Testis (tissue), 3 donors: ENCODE measurements around the gene PRDM15. TPM values are rescaled to one million over a fixed set of nuclear protein-coding genes. Genes with fewer than 3 reads are reported as not detected.

ENCODE experiments used
- DNase-seq: peaks from one replicate; pipeline ENCODE4 v3.0.0-alpha.2; 2019
- H3K27ac ChIP-seq, 2 donors: fragments of 200-600 bp; sonication (generic); one replicate each; pipeline ENCODE4 v1.5.1; 2019
- H3K27me3 ChIP-seq: fragments of 200-600 bp; sonication (generic); one replicate; pipeline ENCODE4 v1.5.1; 2019
- H3K36me3 ChIP-seq: fragments of 200-600 bp; sonication (generic); one replicate; pipeline ENCODE4 v1.5.1; 2017; ENCODE audit warnings: low read depth; ENCODE audit errors: missing control alignments
- H3K4me1 ChIP-seq: fragments of 200-600 bp; sonication (generic); one replicate; pipeline ENCODE4 v1.5.1; 2019
- H3K4me3 ChIP-seq, 2 donors: fragments of 200-600 bp; sonication (generic); one replicate each; pipeline ENCODE4 v1.5.1; 2017 to 2019
- H3K9me3 ChIP-seq: fragments of 200-600 bp; sonication (generic); one replicate; pipeline ENCODE4 v1.5.1; 2017
- CTCF ChIP-seq, 3 experiments: fragments of 450-650 bp in 2 of 3; fragments of 200-600 bp in 1 of 3; sonication (generic) in 1 of 3; IDR thresholded peaks; one replicate each; pipeline ENCODE4 v1.5.1; 2016 to 2019; ENCODE audit warnings: antibody characterized with exemption in 3 of 3, mild to moderate bottlenecking in 2 of 3, moderate library complexity in 1 of 3
- POLR2A ChIP-seq: fragments of 450-650 bp; IDR thresholded peaks from one replicate; pipeline ENCODE4 v1.6.1; 2017; ENCODE audit warnings: antibody characterized with exemption, mild to moderate bottlenecking, moderate library complexity
- WGBS, 2 donors: methylation state at CpG; one replicate each; pipeline ENCODE4 v1.1.5; 2018; 5-methylcytosine and 5-hydroxymethylcytosine counted together
- intact Hi-C: fragments of 100-400 bp; cut with DNase I; formaldehyde crosslinking; loops from one replicate; pipeline ENCODE4 v1.15.1; 2023; ENCODE audit warnings: low total_unique reads
- polyA plus RNA-seq: library from polyadenylated mRNA; stranded (reverse); fragments of 350-450 nt; fragmentation: Illumina TruSeq; extraction: RNeasy Lipid Tissue Mini Kit (QIAGEN cat#74804); gene quantifications from one replicate; pipeline ENCODE4 v1.2.3, GENCODE V29; 2014; ENCODE audit warnings: low read depth, low replicate concordance; ENCODE audit not compliant: insufficient read depth
- total RNA-seq, 2 donors: library from RNA; depleted of rRNA; stranded (reverse); fragments of >200 nt; gene quantifications; one replicate each; pipeline ENCODE4 v1.2.3, GENCODE V29; 2016

The PRDM15 gene
- total and polyA plus RNA-seq, 3 donors from 2014 or later = 8.2 to 21.4 (median 18.8) TPM

GRCh38 chr21:41899426-41900202 lies 20.5 kb upstream of the PRDM15 start:
- TF ChIP-seq POLR2A (no peak), CTCF (IDR thresholded peaks at IDR 0.05) (no peak)
- intact Hi-C loops = no loop called here
- no peaks in the 10 kb centered on the region for H3K9me3 ChIP-seq
- H3K4me3 ChIP-seq = no peak overlapping the region
- no peaks in the 10 kb centered on the region for H3K4me1 ChIP-seq
- no peaks in the 10 kb centered on the region for H3K36me3 ChIP-seq
- DNase-seq = no peak
- H3K27ac ChIP-seq = no peak overlapping the region
- no peaks in the 10 kb centered on the region for H3K27me3 ChIP-seq
- 86 to 90% methylated on average over 25 of the region's 25 CpGs for WGBS, 2 donors

- no peak for DNase-seq
- WGBS, 2 donors = 88 to 94% methylated on average over 9 to 17 of the region's 17 CpGs
These were observed 19.9 kb upstream of the PRDM15 start for GRCh38 chr21:41898998-41899397.

GRCh38 chr21:41897700-41898099 lies 18.6 kb upstream of the PRDM15 start:
- no peak for DNase-seq
- no peak for TF ChIP-seq CTCF (IDR thresholded peaks at IDR 0.05)
- TF ChIP-seq POLR2A = no peak
- 85 to 89% methylated on average over 5 to 8 of the region's 8 CpGs for WGBS, 2 donors
- Histone ChIP-seq H3K9me3 (no peaks in the 10 kb centered on the region), H3K27me3 (no peaks in the 10 kb centered on the region), H3K4me3 (no peak overlapping the region), H3K36me3 (no peaks in the 10 kb centered on the region), H3K27ac (no peak overlapping the region), H3K4me1 (no peaks in the 10 kb centered on the region)
- intact Hi-C loops = no loop called here

More at GRCh38 chr21:41898998-41899397, 19.9 kb upstream of the PRDM15 start:
- H3K4me1 ChIP-seq = no peaks in the 10 kb centered on the region
- H3K36me3 ChIP-seq = no peaks in the 10 kb centered on the region
- H3K27me3 ChIP-seq = no peaks in the 10 kb centered on the region
- no peak overlapping the region for H3K27ac ChIP-seq
- no peaks in the 10 kb centered on the region for H3K9me3 ChIP-seq
- intact Hi-C loops = no loop called here
- H3K4me3 ChIP-seq = no peak overlapping the region
- TF ChIP-seq CTCF (IDR thresholded peaks at IDR 0.05) = no peak
- no peak for TF ChIP-seq POLR2A

GRCh38 chr21:41897047-41897669 lies 18.0 kb upstream of the PRDM15 start:
- no peak for TF ChIP-seq POLR2A
- no peak for TF ChIP-seq CTCF (IDR thresholded peaks at IDR 0.05)
- Histone ChIP-seq H3K4me1 (no peaks in the 10 kb centered on the region), H3K36me3 (no peaks in the 10 kb centered on the region), H3K9me3 (no peaks in the 10 kb centered on the region), H3K4me3 (no peak overlapping the region), H3K27me3 (no peaks in the 10 kb centered on the region), H3K27ac (no peak overlapping the region)
- WGBS, 2 donors = 82 to 87% methylated on average over 11 of the region's 11 CpGs
- DNase-seq = no peak
- intact Hi-C loops = no loop called here
